HG02943 (cell line): ENCODE measurements around the gene CUBN.

ENCODE experiments used
- ATAC-seq: cut with Tn5 transposase; IDR thresholded peaks from one replicate; pipeline ENCODE4 v1.9.1; 2021; ENCODE audit warnings: mild to moderate bottlenecking, low read depth, moderate library complexity; ENCODE audit not compliant: unreplicated experiment

Gene CUBN

DNA sequence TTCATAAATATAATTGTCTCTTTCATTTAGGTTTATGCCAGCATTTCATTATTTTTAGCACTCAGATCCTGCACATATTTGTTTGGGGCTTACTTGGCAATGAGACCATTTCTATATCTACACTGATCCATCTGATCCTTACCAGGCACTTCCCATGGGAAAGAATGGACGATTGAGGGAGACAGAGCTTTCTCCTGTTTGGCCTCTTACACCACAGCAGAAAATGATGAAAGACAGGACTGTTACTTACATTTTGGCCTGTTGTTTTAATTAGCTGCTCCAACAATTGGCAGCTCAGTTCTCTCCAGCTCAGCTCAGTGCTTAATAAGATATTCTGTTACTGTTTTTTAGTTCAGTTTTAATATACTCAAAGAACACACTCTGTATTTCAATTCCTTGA lies 234.8 kb downstream of the CUBN start:
- ATAC-seq, result no peak

GRCh38 chr10:16893664-16894063 lies 235.9 kb downstream of the CUBN start:
- no peak for ATAC-seq

- ATAC-seq, result no peak
These were observed 238.0 kb downstream of the CUBN start for GRCh38 chr10:16891375-16892313.

DNA sequence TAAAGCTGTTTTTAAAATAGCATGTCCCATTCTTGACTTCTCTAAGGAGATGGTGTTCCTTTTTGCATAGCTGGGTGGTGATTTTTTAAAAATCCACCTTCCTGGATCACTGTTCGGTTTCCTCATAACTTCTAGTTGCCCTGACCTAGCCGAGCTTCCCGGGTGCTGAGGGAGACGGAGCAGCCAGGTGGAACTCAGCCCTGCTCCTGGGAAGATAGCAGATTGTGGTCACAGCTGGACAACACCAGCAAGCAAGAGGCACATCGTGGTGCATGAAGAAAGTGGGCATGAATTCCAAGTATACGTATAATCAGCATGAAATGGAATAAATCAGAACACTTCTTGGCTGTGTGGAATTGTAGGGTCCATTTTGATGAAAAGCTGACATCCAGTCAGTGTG lies 238.9 kb downstream of the CUBN start:
- ATAC-seq, result no peak

- ATAC-seq, result no peak
These were observed 242.0 kb downstream of the CUBN start for GRCh38 chr10:16887565-16887964.

DNA sequence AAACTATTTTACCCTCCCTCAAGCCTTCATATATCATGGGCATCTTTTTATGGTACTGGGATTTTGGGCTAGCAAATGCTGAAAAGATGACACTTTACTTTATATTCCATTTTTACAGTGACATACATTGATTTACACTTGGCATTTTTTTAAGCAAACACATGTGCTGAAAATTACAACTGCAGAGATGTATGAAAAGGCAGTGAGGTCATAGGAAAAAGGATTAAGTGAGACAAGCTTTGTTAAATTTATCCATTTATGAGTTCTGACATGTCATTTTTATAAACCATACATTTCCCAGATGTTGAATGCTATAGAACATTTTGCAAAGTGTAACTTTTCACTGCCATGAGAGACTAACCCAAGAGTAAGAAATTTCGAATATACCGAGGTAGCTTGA lies 243.6 kb downstream of the CUBN start:
- no peak for ATAC-seq

- ATAC-seq, result no peak
These were observed 245.1 kb downstream of the CUBN start for GRCh38 chr10:16884497-16884896.

DNA sequence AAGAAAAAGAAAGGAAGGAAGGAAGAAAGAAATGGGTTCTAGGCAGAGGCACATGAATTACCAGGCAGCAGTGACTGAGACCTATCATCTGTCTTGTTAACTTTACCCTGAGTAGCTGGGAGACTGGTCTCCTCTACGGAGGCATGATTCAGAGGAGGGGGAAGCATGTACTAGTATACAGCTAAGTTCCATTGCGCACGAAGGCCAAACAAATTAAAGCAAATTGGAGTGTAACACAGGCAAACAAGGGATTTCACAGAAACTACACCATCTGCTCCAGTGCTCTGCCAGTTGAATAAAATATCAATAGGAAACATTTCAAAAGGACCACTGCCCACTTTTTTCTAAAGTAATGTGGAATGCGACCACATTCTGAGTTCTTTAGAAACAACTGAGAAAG lies 246.5 kb downstream of the CUBN start:
- no peak for ATAC-seq

GRCh38 chr10:16870331-16870730 lies 259.3 kb downstream of the CUBN start:
- ATAC-seq, result no peak

DNA sequence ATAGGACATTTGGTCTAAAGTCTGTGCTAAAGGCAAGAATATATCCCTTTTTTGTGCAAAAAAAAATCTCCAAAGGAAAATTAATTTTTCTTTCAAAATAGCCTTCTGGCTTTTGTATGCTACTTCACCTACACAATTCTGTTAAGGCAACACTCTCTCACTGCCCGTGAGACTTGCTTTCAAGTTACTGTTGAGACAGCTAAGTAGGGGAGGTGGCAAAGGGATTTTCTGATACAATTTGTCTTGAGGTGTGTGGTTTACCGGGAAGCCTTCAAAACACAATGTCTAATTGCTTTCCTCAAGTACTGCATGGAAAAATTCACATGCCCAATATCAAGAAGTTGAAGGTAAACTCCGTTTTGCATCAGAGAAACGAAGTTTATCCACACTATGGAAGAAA lies 261.6 kb downstream of the CUBN start:
- ATAC-seq, result no peak

GRCh38 chr10:16867556-16867955 lies 262.1 kb downstream of the CUBN start:
- ATAC-seq, result no peak

DNA sequence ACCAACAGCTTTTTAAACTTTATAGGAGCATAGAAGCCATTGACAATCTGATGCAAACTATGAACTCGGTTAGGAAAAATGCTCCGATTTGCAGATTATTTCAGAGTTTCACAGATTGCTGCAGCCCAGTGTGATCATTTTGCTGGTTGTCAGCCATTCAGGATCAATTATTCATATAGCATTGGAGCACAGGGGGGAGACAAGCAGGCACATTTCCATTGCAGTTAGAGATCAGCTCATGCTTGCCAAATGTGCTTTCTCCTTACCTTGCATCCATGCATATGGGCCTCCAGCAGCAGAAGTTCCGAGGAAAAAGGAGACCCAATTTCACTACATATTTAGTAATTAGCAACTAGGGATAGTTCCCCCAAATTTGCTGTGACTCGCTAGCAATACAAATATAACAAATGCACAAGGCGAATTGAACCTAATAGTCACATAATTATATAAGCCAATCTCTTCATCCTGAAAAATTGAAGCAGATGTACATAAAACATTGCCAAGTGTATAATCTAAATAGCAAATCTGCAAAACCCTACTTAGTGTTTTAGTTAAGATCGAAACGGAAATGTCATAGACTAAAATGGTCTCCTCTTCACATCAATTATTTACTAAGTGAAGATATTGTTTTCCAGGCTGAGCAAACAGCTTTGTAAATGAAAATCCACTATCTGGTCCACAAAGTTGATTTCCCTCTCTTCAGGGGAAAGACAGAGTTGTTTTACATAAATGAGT lies 262.9 kb downstream of the CUBN start:
- no peak for ATAC-seq

DNA sequence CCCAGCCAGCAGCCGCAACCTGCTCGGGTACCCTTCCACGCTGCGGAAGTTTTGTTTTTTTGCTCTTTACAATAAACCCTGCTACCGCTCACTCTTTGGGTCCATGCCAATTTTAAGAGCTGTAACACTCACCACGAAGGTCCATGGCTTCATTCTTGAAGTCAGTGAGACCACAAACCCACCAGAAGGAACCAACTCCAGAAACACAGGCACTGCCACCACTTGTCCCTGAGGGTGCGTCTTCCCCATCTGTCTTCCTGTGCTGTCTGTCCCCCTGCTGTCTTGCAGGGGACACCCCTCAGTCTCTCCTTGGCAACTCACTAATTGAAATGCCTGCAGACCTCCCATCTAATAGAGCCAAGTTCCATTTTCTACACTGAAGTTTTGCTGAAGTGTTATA lies 263.8 kb downstream of the CUBN start:
- ATAC-seq, result no peak

- ATAC-seq, result no peak
These were observed 265.8 kb downstream of the CUBN start for GRCh38 chr10:16863766-16864165.

- ATAC-seq, result no peak
These were observed 272.2 kb downstream of the CUBN start for GRCh38 chr10:16857419-16857818.

- ATAC-seq, result no peak
These were observed 273.0 kb downstream of the CUBN start for GRCh38 chr10:16856567-16856966.

DNA sequence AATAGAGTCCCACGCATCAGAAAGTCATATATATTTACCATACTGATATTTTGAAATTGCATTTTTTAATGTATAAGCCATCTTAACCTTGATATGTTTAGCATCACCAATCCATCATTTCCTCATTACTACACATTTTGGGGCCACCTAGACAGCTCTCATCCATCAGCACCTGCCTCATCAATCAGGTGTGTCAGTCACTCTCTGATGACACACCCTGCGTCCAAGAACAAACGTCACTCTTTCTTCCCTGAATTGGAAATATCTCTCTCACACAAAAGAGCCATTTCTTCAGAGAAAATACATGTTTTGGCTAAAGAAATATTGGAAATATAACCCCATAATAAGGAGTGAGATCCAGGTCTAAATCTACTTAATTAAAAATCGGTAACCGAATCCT lies 273.5 kb downstream of the CUBN start:
- no peak for ATAC-seq

GRCh38 chr10:16854623-16855022 lies 275.0 kb downstream of the CUBN start:
- no peak for ATAC-seq

GRCh38 chr10:16853809-16854208 lies 275.8 kb downstream of the CUBN start:
- no peak for ATAC-seq

- ATAC-seq, result no peak
These were observed 276.4 kb downstream of the CUBN start for GRCh38 chr10:16853201-16853600.

GRCh38 chr10:16852624-16853023 lies 277.0 kb downstream of the CUBN start:
- no peak for ATAC-seq
